HL-60 (cell line): ENCODE results near the gene HYAL2.
A peak's percentile ranks its signal among the peaks of the same experiment; 100 is the strongest.
"Not testable (repeated sequence)": the region's sequence is repeated elsewhere in the genome, so short reads cannot be mapped to it uniquely, and the experiment has no call there.

ENCODE experiments used
- DNase-seq, 2 experiments: peaks; one replicate each; pipeline ENCODE4 v3.0.0-alpha.2; 2010 to 2020; ENCODE audit warnings: low read depth in 1 of 2, low spot score in 1 of 2
- H3K27ac ChIP-seq: fragments of 250-450 bp; sonication (Bioruptor Pico); replicated peaks from 2 replicates; pipeline ENCODE4 v1.5.1; 2020; ENCODE audit warnings: mild to moderate bottlenecking, moderate library complexity
- H3K27me3 ChIP-seq: fragments of 250-450 bp; sonication (Bioruptor Pico); 2 replicates; pipeline ENCODE4 v1.5.1; 2021; ENCODE audit warnings: mild to moderate bottlenecking, moderate library complexity; ENCODE audit not compliant: insufficient read depth, poor library complexity, severe bottlenecking
- H3K4me3 ChIP-seq: replicated peaks from 2 replicates; pipeline ENCODE4 v1.5.1; 2011; ENCODE audit warnings: mild to moderate bottlenecking, control low read depth, low read length; ENCODE audit not compliant: insufficient read depth
- CTCF ChIP-seq: IDR thresholded peaks from one replicate; pipeline ENCODE4 v1.5.1; 2011; ENCODE audit warnings: low read length, control low read depth, inconsistent platforms; ENCODE audit not compliant: insufficient read depth
- GABPA ChIP-seq: IDR thresholded peaks from 2 replicates; pipeline ENCODE4 v1.6.1; 2012; ENCODE audit warnings: low read depth
- POLR2AphosphoS5 ChIP-seq: IDR thresholded peaks from 2 replicates; pipeline ENCODE4 v1.6.1; 2012; ENCODE audit warnings: low read depth
- SPI1 ChIP-seq: IDR thresholded peaks from 2 replicates; pipeline ENCODE4 v1.6.1; 2012; ENCODE audit warnings: low read depth, mild to moderate bottlenecking, borderline replicate concordance
- TF ChIP-seq, protein P1 (sequence below): IDR thresholded peaks from 2 replicates; pipeline ENCODE4 v1.6.1; 2012; ENCODE audit warnings: low read depth; ENCODE audit not compliant: insufficient replicate concordance

Gene HYAL2

GRCh38 chr3:50274371-50275104 lies 48.0 kb downstream of the HYAL2 start:
- H3K4me3 ChIP-seq: no peak overlapping the region
- TF ChIP-seq CTCF: peak; percentile 83
- TF ChIP-seq POLR2AphosphoS5: no peak
- TF ChIP-seq SPI1: no peak
- H3K27ac ChIP-seq: no peak overlapping the region
- DNase-seq: peak in 1 of 2 experiments; percentile 79
- H3K27me3 ChIP-seq: peaks cover 34% of the 10 kb centered on the region

GRCh38 chr3:50273689-50274065 lies 48.9 kb downstream of the HYAL2 start:
- H3K4me3 ChIP-seq: no peak overlapping the region
- peaks cover 34% of the 10 kb centered on the region for H3K27me3 ChIP-seq
- no peak overlapping the region for H3K27ac ChIP-seq
- TF ChIP-seq POLR2AphosphoS5: no peak
- no peak for DNase-seq

GRCh38 chr3:50272911-50273688 lies 49.4 kb downstream of the HYAL2 start:
- DNase-seq: peak in 1 of 2 experiments; percentile 82
- H3K27ac ChIP-seq: no peak overlapping the region
- H3K27me3 ChIP-seq: peaks cover 34% of the 10 kb centered on the region
- TF ChIP-seq POLR2AphosphoS5: no peak
- TF ChIP-seq CTCF: peak; percentile 96
- no peak overlapping the region for H3K4me3 ChIP-seq

DNA sequence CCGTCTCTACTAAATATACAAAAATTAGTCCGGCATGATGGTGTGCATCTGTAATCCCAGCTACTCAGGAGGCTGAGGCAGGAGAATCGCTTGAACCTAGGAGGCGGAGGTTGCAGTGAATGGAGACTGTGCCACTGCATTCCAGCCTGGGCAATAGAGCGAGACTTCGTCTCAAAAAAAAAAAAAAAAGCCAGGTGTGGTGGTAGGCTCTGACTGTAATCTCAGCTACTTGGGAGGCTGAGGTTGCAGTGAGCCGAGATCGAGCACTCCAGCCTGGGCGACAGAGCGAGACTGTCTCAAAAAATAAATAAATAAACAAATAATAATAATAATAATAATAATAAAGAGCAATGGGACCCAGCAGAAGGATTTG lies 50.0 kb downstream of the HYAL2 start:
- H3K4me3 ChIP-seq, H3K27ac ChIP-seq, DNase-seq: not testable (repeated sequence)
- H3K27me3 ChIP-seq: peaks cover 39% of the 10 kb centered on the region

- Histone ChIP-seq H3K4me3 (no peak overlapping the region), H3K27ac (no peak overlapping the region), H3K27me3 (peaks cover 41% of the 10 kb centered on the region)
- no peak for DNase-seq
- TF ChIP-seq, protein P1, sequence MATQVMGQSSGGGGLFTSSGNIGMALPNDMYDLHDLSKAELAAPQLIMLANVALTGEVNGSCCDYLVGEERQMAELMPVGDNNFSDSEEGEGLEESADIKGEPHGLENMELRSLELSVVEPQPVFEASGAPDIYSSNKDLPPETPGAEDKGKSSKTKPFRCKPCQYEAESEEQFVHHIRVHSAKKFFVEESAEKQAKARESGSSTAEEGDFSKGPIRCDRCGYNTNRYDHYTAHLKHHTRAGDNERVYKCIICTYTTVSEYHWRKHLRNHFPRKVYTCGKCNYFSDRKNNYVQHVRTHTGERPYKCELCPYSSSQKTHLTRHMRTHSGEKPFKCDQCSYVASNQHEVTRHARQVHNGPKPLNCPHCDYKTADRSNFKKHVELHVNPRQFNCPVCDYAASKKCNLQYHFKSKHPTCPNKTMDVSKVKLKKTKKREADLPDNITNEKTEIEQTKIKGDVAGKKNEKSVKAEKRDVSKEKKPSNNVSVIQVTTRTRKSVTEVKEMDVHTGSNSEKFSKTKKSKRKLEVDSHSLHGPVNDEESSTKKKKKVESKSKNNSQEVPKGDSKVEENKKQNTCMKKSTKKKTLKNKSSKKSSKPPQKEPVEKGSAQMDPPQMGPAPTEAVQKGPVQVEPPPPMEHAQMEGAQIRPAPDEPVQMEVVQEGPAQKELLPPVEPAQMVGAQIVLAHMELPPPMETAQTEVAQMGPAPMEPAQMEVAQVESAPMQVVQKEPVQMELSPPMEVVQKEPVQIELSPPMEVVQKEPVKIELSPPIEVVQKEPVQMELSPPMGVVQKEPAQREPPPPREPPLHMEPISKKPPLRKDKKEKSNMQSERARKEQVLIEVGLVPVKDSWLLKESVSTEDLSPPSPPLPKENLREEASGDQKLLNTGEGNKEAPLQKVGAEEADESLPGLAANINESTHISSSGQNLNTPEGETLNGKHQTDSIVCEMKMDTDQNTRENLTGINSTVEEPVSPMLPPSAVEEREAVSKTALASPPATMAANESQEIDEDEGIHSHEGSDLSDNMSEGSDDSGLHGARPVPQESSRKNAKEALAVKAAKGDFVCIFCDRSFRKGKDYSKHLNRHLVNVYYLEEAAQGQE: no peak
Observed at GRCh38 chr3:50271314-50271936, 51.1 kb downstream of the HYAL2 start.

DNA sequence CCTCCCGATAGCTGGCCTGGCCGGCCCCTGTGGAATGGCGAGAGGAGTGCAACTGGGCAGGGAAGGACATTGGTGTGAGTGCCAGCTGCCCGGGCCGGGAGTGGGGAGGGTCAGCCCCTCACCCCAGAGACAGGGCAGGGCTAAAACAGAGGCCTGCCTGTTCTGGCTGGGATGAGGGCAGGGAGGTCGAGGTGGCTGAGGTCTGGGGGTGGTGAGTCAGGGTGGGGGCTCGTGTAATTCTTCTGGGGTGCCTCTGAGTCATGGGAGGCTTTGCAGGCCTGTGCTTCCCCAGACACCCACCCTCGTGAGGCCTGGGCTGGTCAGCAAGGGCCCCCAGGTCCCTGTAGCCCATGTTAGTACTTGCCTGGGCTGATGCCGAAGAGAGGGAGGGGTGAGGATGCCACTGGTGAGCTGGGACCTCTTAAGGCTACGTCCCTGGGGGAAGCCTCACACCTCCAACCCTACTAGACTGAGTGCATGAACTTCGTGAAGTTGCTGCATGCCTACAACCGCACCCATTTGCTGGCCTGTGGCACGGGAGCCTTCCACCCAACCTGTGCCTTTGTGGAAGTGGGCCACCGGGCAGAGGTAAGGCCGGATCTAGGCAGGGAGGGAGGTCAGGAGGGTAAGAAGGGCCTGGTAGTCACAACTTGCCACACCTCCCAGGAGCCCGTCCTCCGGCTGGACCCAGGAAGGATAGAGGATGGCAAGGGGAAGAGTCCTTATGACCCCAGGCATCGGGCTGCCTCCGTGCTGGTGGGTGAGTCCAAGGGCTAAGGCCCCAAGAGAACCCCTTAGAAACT lies 51.9 kb downstream of the HYAL2 start:
- Histone ChIP-seq H3K27ac (no peak overlapping the region), H3K27me3 (peaks cover 34% of the 10 kb centered on the region), H3K4me3 (no peak overlapping the region)
- no peak for TF ChIP-seq SPI1
- TF ChIP-seq CTCF: no peak
- TF ChIP-seq POLR2AphosphoS5: no peak
- TF ChIP-seq GABPA: no peak
- TF ChIP-seq, protein P1: no peak
- DNase-seq: no peak
